ENCODE results near the gene STAT6. TPM values are rescaled to one million over a fixed set of nuclear protein-coding genes. Genes with fewer than 3 reads are reported as not detected.

The STAT6 gene, protein sequence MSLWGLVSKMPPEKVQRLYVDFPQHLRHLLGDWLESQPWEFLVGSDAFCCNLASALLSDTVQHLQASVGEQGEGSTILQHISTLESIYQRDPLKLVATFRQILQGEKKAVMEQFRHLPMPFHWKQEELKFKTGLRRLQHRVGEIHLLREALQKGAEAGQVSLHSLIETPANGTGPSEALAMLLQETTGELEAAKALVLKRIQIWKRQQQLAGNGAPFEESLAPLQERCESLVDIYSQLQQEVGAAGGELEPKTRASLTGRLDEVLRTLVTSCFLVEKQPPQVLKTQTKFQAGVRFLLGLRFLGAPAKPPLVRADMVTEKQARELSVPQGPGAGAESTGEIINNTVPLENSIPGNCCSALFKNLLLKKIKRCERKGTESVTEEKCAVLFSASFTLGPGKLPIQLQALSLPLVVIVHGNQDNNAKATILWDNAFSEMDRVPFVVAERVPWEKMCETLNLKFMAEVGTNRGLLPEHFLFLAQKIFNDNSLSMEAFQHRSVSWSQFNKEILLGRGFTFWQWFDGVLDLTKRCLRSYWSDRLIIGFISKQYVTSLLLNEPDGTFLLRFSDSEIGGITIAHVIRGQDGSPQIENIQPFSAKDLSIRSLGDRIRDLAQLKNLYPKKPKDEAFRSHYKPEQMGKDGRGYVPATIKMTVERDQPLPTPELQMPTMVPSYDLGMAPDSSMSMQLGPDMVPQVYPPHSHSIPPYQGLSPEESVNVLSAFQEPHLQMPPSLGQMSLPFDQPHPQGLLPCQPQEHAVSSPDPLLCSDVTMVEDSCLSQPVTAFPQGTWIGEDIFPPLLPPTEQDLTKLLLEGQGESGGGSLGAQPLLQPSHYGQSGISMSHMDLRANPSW
- 64.7 and 73.6 TPM in 2 replicates for total RNA-seq

DNA sequence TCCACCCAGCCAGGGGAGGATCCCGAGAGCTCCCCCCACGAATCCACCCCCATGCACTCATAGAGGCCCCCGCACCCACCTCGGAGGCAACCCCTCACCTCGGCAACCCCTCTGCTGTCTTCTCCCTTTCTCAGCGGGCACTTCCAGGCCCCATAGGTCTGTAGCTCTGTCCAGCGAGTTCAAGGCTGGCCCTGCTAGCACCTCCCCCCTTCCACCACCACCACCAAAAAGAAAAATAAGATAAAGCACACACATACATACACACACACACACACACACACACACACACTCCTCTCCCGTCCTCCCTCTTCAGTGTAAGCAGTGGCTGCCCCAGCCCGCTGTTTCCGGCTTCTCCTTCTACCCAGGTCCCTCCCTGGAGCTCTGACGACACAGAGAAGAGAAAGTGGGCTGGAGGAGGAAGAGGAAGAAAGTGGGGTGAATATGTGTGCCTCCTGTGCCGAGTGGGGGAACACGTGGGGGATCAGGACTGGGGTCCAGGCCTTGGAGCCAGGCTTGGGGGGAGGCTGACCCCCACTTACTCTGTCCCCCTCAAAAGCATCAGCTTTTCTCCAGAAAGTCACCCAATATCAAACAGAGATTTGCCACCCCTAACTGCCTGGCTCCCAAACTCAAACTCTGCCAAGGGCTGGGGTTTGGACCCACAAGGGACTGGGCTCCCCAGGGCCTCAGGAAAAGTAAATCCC is at the start of gene STAT6:
STAT6 (minus strand) TSS at position 332 of the 704 bp plus-strand sequence. CDS start 3,084 bp downstream, outside the sequence.

DNA sequence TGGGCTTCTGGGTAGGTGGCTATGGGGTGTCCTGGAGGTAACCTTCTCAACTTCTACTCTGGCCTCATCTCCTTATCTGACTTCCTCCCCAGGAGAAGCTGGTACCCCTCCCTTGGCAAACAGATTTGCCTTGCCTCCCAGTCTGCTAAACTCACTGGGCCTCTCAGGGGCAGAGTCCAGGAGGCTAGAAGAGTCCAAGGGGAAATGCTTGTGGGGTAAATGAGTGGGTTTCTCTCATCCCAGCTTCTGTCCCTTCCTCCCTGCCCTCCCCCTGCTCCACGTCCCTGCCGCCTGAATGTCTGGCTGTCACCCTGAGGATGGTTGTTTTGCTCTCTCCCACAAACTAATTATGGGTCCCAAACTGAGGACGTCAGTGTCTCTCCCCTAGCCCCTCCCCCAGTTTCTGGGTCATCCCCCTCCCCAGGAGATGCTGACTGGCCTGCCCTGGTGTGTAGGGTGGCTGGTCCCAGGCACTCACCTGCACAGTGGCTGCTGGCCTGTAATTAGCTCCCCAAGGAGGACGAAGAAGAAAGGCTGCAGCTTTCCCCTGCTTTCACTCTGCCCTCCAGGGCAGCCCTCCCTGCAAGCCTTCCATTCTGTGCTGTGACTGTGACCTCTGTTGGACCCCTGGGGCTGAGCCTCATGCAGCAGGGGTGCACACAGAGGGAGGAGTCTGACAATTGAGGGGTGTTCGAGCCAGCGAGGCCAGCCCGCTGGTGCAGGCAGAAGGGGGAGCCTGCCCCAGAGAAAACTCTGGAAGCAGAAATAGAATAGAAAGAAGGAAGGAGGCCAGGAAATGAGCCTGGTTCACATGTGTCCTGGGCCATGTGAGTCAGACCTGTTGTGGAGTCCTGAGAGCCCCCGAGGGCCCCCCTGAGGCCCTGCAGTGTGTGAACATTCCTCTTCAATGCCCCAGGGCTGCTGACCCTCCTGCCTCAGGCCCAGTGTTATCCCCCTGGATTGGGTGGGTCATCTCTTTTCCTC is 36.1 kb upstream of the STAT6 start, which contains the start of gene LRP1-AS:
LRP1-AS (minus strand) TSS at position 659 of the 984 bp plus-strand sequence.

DNA sequence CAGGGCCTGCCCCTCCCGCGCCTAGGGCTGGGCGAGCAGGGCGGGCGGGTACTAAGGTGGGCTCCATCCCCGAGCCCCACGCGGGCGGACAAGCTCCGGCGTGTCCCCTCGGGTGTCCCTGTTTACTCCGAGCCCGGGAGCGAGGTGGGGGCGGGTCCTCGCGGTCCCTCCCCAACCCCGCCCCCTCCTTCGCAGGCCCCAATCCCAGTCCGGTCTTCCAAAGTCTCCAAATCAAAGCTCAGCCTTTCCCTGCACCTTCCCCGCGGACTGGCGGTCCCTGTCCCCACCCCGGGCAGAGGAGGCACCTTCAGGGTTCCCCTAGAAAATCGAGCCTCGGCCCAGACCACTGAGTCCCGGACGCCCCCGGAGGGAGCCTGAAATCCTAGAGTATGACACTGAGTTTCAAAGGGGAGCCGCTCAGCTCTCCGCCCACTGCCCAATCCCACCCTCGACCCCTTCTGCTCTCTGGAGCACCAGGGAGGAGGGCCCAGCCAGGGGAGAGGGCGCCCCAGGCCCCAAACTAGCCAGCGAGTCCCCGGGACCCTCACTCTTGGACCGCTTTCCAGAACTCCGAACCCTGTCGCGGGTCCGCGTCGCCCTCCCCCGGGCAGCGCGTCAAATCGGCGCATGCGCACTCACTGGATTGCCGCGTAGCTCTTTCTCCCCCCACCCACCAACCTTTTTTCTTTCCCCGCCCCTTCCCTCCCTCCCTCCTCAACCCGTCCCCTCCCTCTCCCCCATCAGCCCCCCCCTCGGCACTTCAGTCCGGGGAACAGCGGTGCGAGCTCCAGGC is 16.8 kb upstream of the STAT6 start, which contains the start of gene LRP1:
LRP1 (plus strand) TSS at position 758 of the 793 bp plus-strand sequence. CDS start 482 bp downstream, outside the sequence.

DNA sequence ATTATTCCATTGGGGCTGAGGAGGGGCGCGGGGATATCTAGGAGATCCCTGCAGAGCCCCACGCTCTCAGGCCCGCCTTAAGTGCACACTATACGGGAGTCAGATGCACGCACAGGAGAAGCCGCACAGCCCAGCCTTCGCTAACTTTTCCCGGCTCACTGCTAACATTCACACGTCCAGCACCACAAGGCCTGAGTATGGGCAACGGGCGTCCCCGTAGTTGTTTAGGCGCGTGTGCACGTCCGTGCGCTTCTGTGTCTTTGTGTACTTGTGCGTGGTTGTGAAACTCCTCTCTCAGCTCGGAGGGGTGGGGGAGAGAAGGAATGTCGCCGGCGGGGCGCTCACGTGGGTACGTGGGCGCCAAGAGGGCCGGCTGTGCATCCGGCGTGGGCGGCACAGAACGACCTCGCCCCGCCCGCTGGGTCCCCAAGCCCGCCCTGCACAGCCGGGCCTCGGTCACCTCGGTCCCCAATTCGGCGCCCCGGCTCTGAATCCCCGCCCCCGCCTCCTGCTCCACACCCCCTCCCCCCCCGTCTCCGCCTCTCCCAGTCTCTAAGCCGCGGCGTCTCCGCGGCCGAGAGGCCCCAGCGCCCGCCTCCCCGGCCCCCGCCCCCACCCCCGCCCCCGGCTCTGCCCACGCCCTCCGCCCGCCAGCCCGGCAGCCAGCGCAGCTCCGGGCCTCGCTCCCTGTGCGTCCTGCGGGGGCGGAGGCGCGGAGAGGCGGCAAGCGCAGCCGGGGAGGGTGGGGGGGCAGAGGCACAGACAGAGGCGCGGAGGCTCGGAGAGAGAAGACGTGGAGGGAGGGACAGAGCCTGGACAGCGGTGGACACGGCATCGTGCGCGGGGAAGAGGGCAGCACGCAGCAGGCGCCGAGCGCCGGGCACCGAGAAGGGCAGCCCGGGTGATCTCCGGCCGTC is 22.6 kb downstream of the STAT6 start, which contains the start of gene NAB2:
NAB2 (plus strand) TSS at position 761 of the 917 bp plus-strand sequence. CDS start 158 bp downstream, outside the sequence.

DNA sequence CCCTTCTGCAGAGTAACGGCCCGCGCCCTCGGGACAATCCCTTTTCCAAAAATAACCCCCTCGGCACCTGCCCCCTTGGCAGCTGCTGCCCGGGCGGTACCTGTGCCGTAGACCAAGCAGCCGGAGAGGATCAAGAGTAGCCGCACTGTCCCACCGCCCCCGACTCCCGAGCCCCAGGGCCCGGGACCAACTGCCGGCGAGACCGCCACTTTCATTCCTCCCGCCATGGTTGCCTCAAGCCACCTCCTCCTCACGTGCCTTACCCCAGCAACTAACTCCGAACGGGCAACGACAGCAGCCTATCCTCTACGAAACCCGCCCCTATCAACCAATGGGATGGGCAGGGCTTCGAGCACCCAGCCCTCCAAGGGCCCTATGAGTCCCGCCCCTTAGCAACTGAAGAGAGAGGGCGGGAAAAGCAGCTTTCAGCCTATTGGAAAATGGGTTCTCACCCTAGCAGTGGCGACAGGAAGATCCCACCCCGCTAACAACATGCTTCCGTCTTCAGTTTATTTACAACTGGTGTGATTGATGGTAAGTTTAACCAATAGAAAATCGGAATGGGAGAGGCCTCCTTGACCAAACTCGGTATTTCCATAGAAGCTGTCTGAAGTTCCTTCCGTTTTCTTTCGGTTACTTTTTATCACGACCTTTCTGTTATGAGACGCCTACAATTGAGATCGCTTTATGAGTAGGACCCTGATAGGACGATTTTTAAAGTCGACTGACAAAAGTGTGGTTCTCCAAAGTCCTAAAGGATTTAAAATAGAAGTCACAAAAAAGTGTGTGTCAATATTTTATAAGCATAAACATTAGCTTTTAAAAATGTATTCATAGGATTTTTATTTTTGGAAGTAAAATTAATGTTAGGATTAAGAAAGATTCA is 32.4 kb downstream of the STAT6 start, which contains the start of gene NEMP1:
NEMP1 (minus strand) TSS at position 273 of the 886 bp plus-strand sequence; CDS start at position 227, 46 bp downstream.

DNA sequence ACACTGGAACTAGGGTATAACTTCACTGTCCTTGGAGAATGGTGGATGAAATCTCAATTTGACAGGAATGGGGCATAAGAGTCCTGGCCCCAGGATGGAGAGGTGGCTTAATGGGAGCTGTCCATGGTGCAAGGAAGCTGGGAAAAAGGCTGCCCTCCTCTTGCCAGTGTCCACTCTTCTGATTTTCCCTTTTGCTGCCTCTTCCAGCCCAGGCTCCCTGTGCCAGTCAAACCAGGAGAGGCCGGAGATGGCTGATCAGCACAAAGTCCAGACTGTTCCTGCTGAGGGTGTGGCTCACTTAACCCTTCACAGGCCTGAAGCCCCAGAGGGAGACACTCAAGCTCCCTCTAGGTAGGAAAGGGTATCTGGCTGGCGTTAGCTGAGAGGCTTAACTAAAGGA is 61.3 kb downstream of the STAT6 start, which contains the start of gene MYO1A:
MYO1A (minus strand) TSS at position 240 of the 400 bp plus-strand sequence. CDS start 1,806 bp downstream, outside the sequence.

Other genes with a start within 250 kb of the STAT6 start
- gene SDR9C7, start 177.0 kb downstream of the STAT6 start, total RNA-seq, result not detected in 2 replicates
- under 0.01 TPM in 1 of 2 replicates, not detected in the other for gene RDH16, start 153.8 kb downstream of the STAT6 start, total RNA-seq
- 2.8 and 3.4 TPM in 2 replicates for gene ZBTB39, start 104.8 kb downstream of the STAT6 start, total RNA-seq
- gene TAC3, start 94.8 kb downstream of the STAT6 start, total RNA-seq, result 0.34 TPM in 1 of 2 replicates, not detected in the other
- not detected in 2 replicates for gene MYO1A, start 61.2 kb downstream of the STAT6 start, total RNA-seq
- 9.5 and 11.4 TPM in 2 replicates for gene NEMP1, start 32.6 kb downstream of the STAT6 start, total RNA-seq
- gene NAB2, start 22.2 kb downstream of the STAT6 start, total RNA-seq, result 45.7 and 49.2 TPM in 2 replicates
- 29.8 and 32.9 TPM in 2 replicates for gene LRP1, start 17.1 kb upstream of the STAT6 start, total RNA-seq
- not detected in 2 replicates for gene LRP1-AS, start 36.3 kb upstream of the STAT6 start, total RNA-seq
- 0.50 and 1.5 TPM in 2 replicates for gene NXPH4, start 105.4 kb upstream of the STAT6 start, total RNA-seq
- 293 and 322 TPM in 2 replicates for gene SHMT2, start 118.3 kb upstream of the STAT6 start, total RNA-seq
- gene STAC3, start 139.8 kb upstream of the STAT6 start, total RNA-seq, result 0.50 and 0.59 TPM in 2 replicates